GM12878 (cell line): ENCODE data around the gene ZNF644. TPM values are rescaled to one million over a fixed set of nuclear protein-coding genes. Genes with fewer than 3 reads are reported as not detected.

Experiments used
- ATAC-seq: fragments of 200-7000 bp; cut with Tn5 transposase; 3 replicates; pipeline ENCODE4 v1.9.1; 2020; ENCODE audit warnings: mild to moderate bottlenecking, moderate library complexity
- BruUV-seq: library from RNA; stranded (reverse); fragments of 400-500 nt; replicated peaks from 2 replicates; lab custom pipeline; 2021; lab: Mats Ljungman, UMichigan
- CTCF ChIA-PET: fragments of 300-600 bp; sonication (Branson Sonifier 250); formaldehyde crosslinking; extraction: SDS; loops from one replicate; lab custom pipeline; 2021; ENCODE audit warnings: inconsistent platforms; lab: Yijun Ruan, JAX
- POLR2A ChIA-PET: fragments of 350-600 bp; formaldehyde crosslinking; extraction: SDS; loops from one replicate; lab custom pipeline; 2021; ENCODE audit warnings: inconsistent platforms; lab: Charles Lee
- RAD21 ChIA-PET: fragments of 300-600 bp; sonication (Branson Sonifier 250); formaldehyde crosslinking; loops from one replicate; lab custom pipeline; 2023; ENCODE audit warnings: antibody characterized with exemption; ENCODE audit not compliant: unreplicated experiment; lab: Charles Lee
- SMC1A ChIA-PET: fragments of 300-600 bp; sonication (Branson Sonifier 250); formaldehyde crosslinking; loops from one replicate; lab custom pipeline; 2023; ENCODE audit not compliant: unreplicated experiment, uncharacterized antibody; lab: Charles Lee
- DNase-seq: peaks from one replicate; pipeline ENCODE4 v3.0.0-alpha.2; 2011; ENCODE audit warnings: low read depth, low spot score
- FAIRE-seq: peaks from 3 replicates; lab custom pipeline; 2011; peaks lifted over from hg19 to GRCh38; lab: Jason Lieb, UNC
- H2AFZ ChIP-seq: 2 replicates; pipeline ENCODE4 v1.6.0; 2011; ENCODE audit warnings: low read depth, low read length, control low read depth; ENCODE audit not compliant: control insufficient read depth
- H3K27ac ChIP-seq: 2 replicates; pipeline ENCODE4 v1.5.1; 2011; ENCODE audit warnings: control low read depth; ENCODE audit not compliant: control insufficient read depth, insufficient read depth
- H3K27me3 ChIP-seq, 2 experiments: replicated peaks in 1 of 2; 2 replicates each; pipeline versions ENCODE4 v1.6.0 to v1.6.1; 2011; ENCODE audit warnings: low read length in 1 of 2; ENCODE audit not compliant: control insufficient read depth in 2 of 2, insufficient read depth in 2 of 2
- H3K36me3 ChIP-seq, 2 experiments: 2 replicates each; pipeline ENCODE4 v1.5.1; 2011; ENCODE audit warnings: low read length in 1 of 2; ENCODE audit not compliant: control insufficient read depth in 2 of 2, insufficient read depth in 2 of 2
- H3K4me1 ChIP-seq: 2 replicates; pipeline ENCODE4 v1.6.1; 2011; ENCODE audit warnings: mild to moderate bottlenecking, low read length, moderate library complexity, mixed read lengths; ENCODE audit not compliant: control insufficient read depth, insufficient read depth
- H3K4me2 ChIP-seq: 2 replicates; pipeline ENCODE4 v1.6.0; 2011; ENCODE audit warnings: control low read depth; ENCODE audit not compliant: control insufficient read depth, insufficient read depth
- H3K4me3 ChIP-seq: fragments of 200-600 bp; sonication (generic); 2 replicates; pipeline ENCODE4 v1.5.1; 2016
- H3K79me2 ChIP-seq: 2 replicates; pipeline ENCODE4 v1.6.0; 2011; ENCODE audit warnings: low read length; ENCODE audit not compliant: control insufficient read depth, insufficient read depth
- H3K9ac ChIP-seq: 2 replicates; pipeline ENCODE4 v1.8.0; 2011; ENCODE audit warnings: low read length, control low read depth, mixed read lengths; ENCODE audit not compliant: control insufficient read depth, insufficient read depth
- H3K9me3 ChIP-seq: replicated peaks from 3 replicates; pipeline ENCODE4 v1.5.1; 2011; ENCODE audit warnings: mild to moderate bottlenecking, low read length; ENCODE audit not compliant: control insufficient read depth, insufficient read depth
- H4K20me1 ChIP-seq: 2 replicates; pipeline ENCODE4 v1.6.0; 2011; ENCODE audit not compliant: control insufficient read depth, insufficient read depth
- ATF3 ChIP-seq: IDR thresholded peaks from 2 replicates; pipeline ENCODE4 v1.6.1; 2011; ENCODE audit warnings: low read depth, mild to moderate bottlenecking, low read length, moderate library complexity, borderline replicate concordance; ENCODE audit errors: extremely low read depth
- BHLHE40 ChIP-seq, 2 experiments: fragments of 450-650 bp in 1 of 2; IDR thresholded peaks; 2 replicates each; pipeline ENCODE4 v1.6.1; 2011 to 2017; ENCODE audit warnings: low read depth in 2 of 2, borderline replicate concordance in 1 of 2, improper control_type of control experiment in 1 of 2, low read length in 1 of 2, mild to moderate bottlenecking in 1 of 2
- FOXK2 ChIP-seq: fragments of 450-650 bp; IDR thresholded peaks from 2 replicates; pipeline ENCODE4 v1.6.1; 2017; ENCODE audit warnings: mild to moderate bottlenecking, moderate library complexity
- GATAD2B ChIP-seq: fragments of 450-650 bp; conservative IDR thresholded peaks from 2 replicates; pipeline ENCODE4 v1.6.1; 2017; ENCODE audit warnings: low read depth, mild to moderate bottlenecking, moderate library complexity
- HDAC2 ChIP-seq: fragments of 200-600 bp; sonication (generic); IDR thresholded peaks from 2 replicates; pipeline ENCODE4 v1.6.1; 2017
- JUND ChIP-seq: IDR thresholded peaks from 2 replicates; pipeline ENCODE4 v1.6.1; 2012; ENCODE audit warnings: low read depth, mild to moderate bottlenecking, low read length, improper control_type of control experiment, moderate library complexity
- NFYB ChIP-seq: IDR thresholded peaks from 2 replicates; pipeline ENCODE4 v1.6.1; 2011; ENCODE audit warnings: low read depth, mild to moderate bottlenecking, low read length, improper control_type of control experiment, moderate library complexity; ENCODE audit not compliant: insufficient read depth
- NRF1 ChIP-seq: conservative IDR thresholded peaks from 2 replicates; pipeline ENCODE4 v1.6.1; 2011; ENCODE audit warnings: mild to moderate bottlenecking, low read depth, low read length, improper control_type of control experiment
- PAX5 ChIP-seq: IDR thresholded peaks from 2 replicates; pipeline ENCODE4 v1.6.1; 2011; ENCODE audit warnings: low read depth, low read length, borderline replicate concordance
- POLR2AphosphoS5 ChIP-seq: IDR thresholded peaks from 2 replicates; pipeline ENCODE4 v1.6.1; 2011; ENCODE audit warnings: mild to moderate bottlenecking, low read length, inconsistent platforms
- RUNX3 ChIP-seq: IDR thresholded peaks from 2 replicates; pipeline ENCODE4 v1.6.1; 2012; ENCODE audit warnings: low read length, inconsistent platforms
- SMAD1 ChIP-seq: fragments of 450-650 bp; IDR thresholded peaks from 2 replicates; pipeline ENCODE4 v1.6.1; 2018; ENCODE audit warnings: mild to moderate bottlenecking, low read depth; ENCODE audit not compliant: partially characterized antibody
- SMARCA5 ChIP-seq: fragments of 450-650 bp; IDR thresholded peaks from 2 replicates; pipeline ENCODE4 v1.6.1; 2017; ENCODE audit warnings: mild to moderate bottlenecking
- SREBF1 ChIP-seq: IDR thresholded peaks from 2 replicates; pipeline ENCODE4 v1.6.1; 2012; ENCODE audit warnings: mild to moderate bottlenecking, low read length
- STAT1 ChIP-seq: fragments of 450-650 bp; conservative IDR thresholded peaks from 2 replicates; pipeline ENCODE4 v1.6.1; 2014; ENCODE audit warnings: antibody characterized with exemption, mild to moderate bottlenecking
- ZNF274 ChIP-seq: IDR thresholded peaks from one replicate; pipeline ENCODE4 v1.8.0; 2011; ENCODE audit not compliant: insufficient read length, insufficient read depth
- WGBS: methylation state at CpG from one replicate; pipeline ENCODE4 v1.1.6; 2016; ENCODE audit warnings: low lambda C conversion rate; ENCODE audit not compliant: insufficient replicate concordance, insufficient coverage; ENCODE audit errors: missing lambda C conversion rate; 5-methylcytosine and 5-hydroxymethylcytosine counted together
- in situ Hi-C: fragments of 300-500 bp; cut with MboI; formaldehyde crosslinking; loops from 9 replicates; pipeline ENCODE4 v1.14.3; 2018; ENCODE audit warnings: mixed read lengths
- intact Hi-C: fragments of 100-400 bp; cut with micrococcal nuclease; formaldehyde crosslinking; loops from one replicate; pipeline ENCODE4 v1.14.2; 2022; ENCODE audit not compliant: unreplicated experiment
- polyA plus RNA-seq, 11 experiments: library from polyadenylated mRNA; depleted of rRNA in 4 of 11; unstranded in 6 of 11; stranded (reverse) in 5 of 11; fragments of >200 nt; fragmentation: Nextera tagmentation in 4 of 11; fragmentation: Illumina TruSeq in 1 of 11; extraction: Ambion mirVana in 4 of 11; extraction: Trizol in 1 of 11; gene quantifications; 1 replicate in 1 of 11; 2 replicates in 10 of 11; pipeline versions ENCODE4 v1.2.1 to v1.2.3, GENCODE V29; 2011 to 2016; ENCODE audit warnings: inconsistent platforms in 2 of 11, missing spikeins in 2 of 11, low read depth in 1 of 11
- total RNA-seq, 4 experiments: library from RNA; depleted of rRNA in 3 of 4; stranded (reverse); fragments of >200 nt in 3 of 4; fragmentation: Illumina TruSeq in 1 of 4; extraction: Trizol in 1 of 4; gene quantifications; 2 replicates each; pipeline versions ENCODE4 v1.2.1 to v1.2.3, GENCODE V29; 2013 to 2021
- TF ChIP-seq, protein P1 (sequence below): fragments of 450-650 bp; IDR thresholded peaks from 2 replicates; pipeline ENCODE4 v1.6.1; 2016; ENCODE audit warnings: mild to moderate bottlenecking, moderate library complexity, borderline replicate concordance
- TF ChIP-seq, protein P2 (sequence below): fragments of 450-650 bp; IDR thresholded peaks from 2 replicates; pipeline ENCODE4 v1.6.1; 2016; ENCODE audit warnings: mild to moderate bottlenecking

The ZNF644 gene
- total and polyA plus RNA-seq, 10 of the 15 experiments (the other 5 are each of a cell fraction or from before 2014, with no cell fraction given), result 17.7 to 55.3 (median 29.5) TPM

DNA sequence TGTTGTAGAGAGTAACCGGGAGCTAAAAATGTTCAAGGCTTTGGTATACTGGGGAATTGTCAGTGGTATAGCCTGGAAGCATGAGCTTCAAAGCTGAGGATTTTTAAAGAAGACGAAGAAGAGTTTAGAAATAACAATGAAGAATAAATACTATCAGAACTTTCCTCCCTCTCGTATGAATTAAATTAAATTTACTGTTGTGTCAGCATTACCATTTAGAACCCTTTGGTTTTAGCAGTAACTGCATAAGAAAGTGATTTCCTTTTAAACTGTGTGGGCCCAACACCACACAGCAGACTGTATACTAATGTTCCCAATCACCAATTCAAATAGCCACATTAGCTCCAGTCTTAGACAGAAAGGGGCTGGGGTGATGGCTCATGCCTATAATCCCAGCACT, 122.6 kb downstream of the ZNF644 start:
- POLR2A ChIA-PET, result interaction anchor here (1.1 kb wide), 1 partner anchor 26 kb away, joined by 3 read pairs; no protein-coding TSS in a partner anchor
- no peak for TF ChIP-seq JUND
- TF ChIP-seq, protein P1, sequence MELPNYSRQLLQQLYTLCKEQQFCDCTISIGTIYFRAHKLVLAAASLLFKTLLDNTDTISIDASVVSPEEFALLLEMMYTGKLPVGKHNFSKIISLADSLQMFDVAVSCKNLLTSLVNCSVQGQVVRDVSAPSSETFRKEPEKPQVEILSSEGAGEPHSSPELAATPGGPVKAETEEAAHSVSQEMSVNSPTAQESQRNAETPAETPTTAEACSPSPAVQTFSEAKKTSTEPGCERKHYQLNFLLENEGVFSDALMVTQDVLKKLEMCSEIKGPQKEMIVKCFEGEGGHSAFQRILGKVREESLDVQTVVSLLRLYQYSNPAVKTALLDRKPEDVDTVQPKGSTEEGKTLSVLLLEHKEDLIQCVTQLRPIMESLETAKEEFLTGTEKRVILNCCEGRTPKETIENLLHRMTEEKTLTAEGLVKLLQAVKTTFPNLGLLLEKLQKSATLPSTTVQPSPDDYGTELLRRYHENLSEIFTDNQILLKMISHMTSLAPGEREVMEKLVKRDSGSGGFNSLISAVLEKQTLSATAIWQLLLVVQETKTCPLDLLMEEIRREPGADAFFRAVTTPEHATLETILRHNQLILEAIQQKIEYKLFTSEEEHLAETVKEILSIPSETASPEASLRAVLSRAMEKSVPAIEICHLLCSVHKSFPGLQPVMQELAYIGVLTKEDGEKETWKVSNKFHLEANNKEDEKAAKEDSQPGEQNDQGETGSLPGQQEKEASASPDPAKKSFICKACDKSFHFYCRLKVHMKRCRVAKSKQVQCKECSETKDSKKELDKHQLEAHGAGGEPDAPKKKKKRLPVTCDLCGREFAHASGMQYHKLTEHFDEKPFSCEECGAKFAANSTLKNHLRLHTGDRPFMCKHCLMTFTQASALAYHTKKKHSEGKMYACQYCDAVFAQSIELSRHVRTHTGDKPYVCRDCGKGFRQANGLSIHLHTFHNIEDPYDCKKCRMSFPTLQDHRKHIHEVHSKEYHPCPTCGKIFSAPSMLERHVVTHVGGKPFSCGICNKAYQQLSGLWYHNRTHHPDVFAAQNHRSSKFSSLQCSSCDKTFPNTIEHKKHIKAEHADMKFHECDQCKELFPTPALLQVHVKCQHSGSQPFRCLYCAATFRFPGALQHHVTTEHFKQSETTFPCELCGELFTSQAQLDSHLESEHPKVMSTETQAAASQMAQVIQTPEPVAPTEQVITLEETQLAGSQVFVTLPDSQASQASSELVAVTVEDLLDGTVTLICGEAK, result no peak
- no peak for TF ChIP-seq POLR2AphosphoS5
- TF ChIP-seq SMAD1, result no peak
- TF ChIP-seq ATF3, result no peak
- TF ChIP-seq SMARCA5, result no peak
- TF ChIP-seq RUNX3, result no peak
- TF ChIP-seq BHLHE40 (IDR thresholded peaks at IDR 0.05; ENCODE audit: borderline replicate concordance in 1 of 2, low read depth in 2 of 2, low read length in 1 of 2), result no peak
- TF ChIP-seq, protein P2, sequence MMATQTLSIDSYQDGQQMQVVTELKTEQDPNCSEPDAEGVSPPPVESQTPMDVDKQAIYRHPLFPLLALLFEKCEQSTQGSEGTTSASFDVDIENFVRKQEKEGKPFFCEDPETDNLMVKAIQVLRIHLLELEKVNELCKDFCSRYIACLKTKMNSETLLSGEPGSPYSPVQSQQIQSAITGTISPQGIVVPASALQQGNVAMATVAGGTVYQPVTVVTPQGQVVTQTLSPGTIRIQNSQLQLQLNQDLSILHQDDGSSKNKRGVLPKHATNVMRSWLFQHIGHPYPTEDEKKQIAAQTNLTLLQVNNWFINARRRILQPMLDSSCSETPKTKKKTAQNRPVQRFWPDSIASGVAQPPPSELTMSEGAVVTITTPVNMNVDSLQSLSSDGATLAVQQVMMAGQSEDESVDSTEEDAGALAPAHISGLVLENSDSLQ, result no peak
- TF ChIP-seq SREBF1, result no peak
- no peak for TF ChIP-seq ZNF274
- no peak for TF ChIP-seq STAT1
- no peak for TF ChIP-seq NFYB
- TF ChIP-seq FOXK2, result no peak
- TF ChIP-seq PAX5, result no peak
- TF ChIP-seq GATAD2B, result no peak
- TF ChIP-seq NRF1, result no peak
- no peak for TF ChIP-seq HDAC2

More for the DNA sequence above, 122.6 kb downstream of the ZNF644 start:
- Histone ChIP-seq H3K9ac (no peak overlapping the region), H4K20me1 (no peaks in the 10 kb centered on the region), H3K27ac (no peak overlapping the region), H3K9me3 (no peaks in the 10 kb centered on the region), H3K4me1 (no peaks in the 10 kb centered on the region), H3K4me2 (no peak overlapping the region), H3K79me2 (no peaks in the 10 kb centered on the region), H3K36me3 (no peaks in the 10 kb centered on the region; a peak in 1 of 4 replicates), H3K4me3 (no peak overlapping the region), H2AFZ (no peak overlapping the region), H3K27me3 (no peaks in the 10 kb centered on the region)
- FAIRE-seq (no peak), ATAC-seq (no peak), DNase-seq (no peak)
- BruUV-seq, result no TSS peak
- ChIA-PET CTCF (interaction anchor here (1.0 to 1.9 kb wide), 3 partner anchors 178 to 320 kb away, joined by 3 to 5 read pairs (median 4); no protein-coding TSS in a partner anchor), SMC1A (interaction anchor here (1.0 kb wide), 1 partner anchor 20 kb away, joined by 3 read pairs; no protein-coding TSS in a partner anchor), RAD21 (no interaction called here)
- in situ Hi-C loops, result no loop called here
- intact Hi-C loops, result no loop called here
- WGBS, result 100% methylated on average over 3 of the region's 3 CpGs
